ENCODE results near the gene MRPL12.

Gene MRPL12

DNA sequence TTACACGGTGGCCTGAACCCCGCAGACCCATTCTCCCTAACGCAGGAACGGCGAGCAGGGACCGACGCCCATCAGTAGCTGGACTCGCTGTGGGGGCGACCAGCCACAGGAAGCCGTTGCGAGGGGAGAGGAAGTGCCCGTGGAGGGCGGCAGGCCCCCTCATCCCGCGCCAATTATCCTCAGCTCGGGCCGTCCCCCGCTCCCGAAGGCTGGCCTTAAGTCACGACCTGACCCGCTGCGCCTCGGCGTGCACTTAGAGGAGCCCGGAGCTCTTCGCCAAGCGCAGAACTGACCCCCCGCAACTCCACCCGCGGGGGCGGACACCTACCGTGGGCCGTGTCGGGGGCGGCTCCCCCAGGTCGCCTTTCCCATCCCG is 20.0 kb upstream of the MRPL12 start:
- no peak for DNase-seq

DNA sequence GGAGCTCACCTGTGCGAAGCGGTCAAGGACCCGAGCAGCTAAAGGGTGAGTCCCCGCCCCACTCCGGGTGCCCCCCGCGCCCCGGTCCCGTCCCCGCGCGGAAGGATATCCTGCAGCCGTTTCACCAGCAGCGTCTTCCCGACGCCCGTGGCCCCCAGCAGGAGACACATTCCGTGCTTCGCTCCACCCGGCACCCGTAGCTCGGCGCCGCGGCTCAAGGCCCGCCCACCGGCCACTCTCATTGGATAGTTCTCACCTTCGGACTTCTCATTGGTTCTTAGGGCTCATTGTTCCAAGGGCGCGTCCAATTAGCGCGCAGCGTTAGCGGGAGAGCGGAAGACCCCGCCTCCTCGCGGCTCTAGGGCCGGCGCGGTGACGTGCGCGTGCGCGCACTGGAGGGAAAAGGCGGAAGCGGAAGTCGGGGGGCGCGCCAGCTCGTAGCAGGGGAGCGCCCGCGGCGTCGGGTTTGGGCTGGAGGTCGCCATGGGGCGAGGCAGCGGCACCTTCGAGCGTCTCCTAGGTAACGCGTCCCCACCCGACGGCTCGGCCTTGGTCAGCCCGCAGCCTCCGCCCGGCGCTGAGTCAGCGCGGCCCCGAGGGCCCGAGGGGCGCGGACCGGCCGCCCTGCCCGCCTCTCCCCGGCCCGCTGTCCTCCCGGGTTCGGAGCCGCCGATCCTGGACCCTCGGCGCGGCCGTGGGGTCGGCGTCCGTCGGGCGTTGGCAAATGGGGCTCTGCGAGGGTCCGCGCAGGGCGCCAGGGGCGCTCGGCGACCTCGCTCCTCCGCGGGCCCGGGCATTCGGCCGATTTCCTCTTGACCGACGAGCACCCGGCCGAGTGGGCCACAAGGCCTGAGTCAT is 19.4 kb upstream of the MRPL12 start, which contains the start of the genes ARL16 and HGS:
Gene ARL16, minus strand, starts transcription at position 214 of the 858 bp plus-strand sequence. Its CDS starts 44 bp downstream, at position 170.
Gene HGS, plus strand, starts transcription at position 428 of the 858 bp plus-strand sequence. Its CDS starts 56 bp downstream, at position 484.
- DNase-seq: peak; percentile 99

GRCh38 chr17:81684442-81684911 is 18.7 kb upstream of the MRPL12 start:
- no peak for DNase-seq

DNA sequence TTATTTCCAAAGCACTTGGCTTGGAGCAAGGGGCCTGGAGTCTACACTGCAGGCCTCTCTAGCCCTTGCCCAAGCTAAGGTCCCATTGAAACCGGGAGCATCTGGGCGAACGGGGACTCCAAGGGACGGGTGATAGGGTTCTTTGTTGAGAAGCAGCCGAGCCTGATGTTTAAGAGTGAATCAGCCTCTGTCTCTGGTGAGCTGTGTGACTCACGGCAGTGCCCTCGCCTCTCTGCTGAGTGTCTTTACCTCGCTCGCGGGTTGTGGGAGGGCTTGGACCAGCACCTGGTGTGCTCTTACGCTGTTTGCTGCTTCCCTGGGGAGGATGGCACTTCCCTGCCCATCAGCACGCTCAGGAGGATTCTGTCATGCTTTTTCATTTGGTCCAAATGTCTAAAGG is 18.1 kb upstream of the MRPL12 start:
- DNase-seq: no peak

DNA sequence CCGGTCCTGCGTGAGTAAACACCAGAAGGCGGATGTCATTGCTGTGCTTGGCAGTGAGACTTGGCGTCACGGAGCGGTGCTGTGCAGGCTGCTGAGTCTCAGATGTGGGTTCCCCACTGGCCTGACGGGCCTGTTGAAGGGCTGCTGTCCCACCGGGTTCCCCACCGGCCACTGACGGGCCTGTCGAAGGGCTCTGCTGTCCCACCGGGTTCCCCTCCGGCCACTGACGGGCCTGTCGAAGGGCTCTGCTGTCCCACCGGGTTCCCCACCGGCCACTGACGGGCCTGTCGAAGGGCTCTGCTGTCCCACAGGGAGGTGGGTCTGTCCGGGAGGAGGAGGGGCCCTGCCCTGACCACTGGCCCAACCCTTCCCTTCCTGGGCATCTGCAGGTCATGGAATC is 16.6 kb upstream of the MRPL12 start:
- no peak for DNase-seq

DNA sequence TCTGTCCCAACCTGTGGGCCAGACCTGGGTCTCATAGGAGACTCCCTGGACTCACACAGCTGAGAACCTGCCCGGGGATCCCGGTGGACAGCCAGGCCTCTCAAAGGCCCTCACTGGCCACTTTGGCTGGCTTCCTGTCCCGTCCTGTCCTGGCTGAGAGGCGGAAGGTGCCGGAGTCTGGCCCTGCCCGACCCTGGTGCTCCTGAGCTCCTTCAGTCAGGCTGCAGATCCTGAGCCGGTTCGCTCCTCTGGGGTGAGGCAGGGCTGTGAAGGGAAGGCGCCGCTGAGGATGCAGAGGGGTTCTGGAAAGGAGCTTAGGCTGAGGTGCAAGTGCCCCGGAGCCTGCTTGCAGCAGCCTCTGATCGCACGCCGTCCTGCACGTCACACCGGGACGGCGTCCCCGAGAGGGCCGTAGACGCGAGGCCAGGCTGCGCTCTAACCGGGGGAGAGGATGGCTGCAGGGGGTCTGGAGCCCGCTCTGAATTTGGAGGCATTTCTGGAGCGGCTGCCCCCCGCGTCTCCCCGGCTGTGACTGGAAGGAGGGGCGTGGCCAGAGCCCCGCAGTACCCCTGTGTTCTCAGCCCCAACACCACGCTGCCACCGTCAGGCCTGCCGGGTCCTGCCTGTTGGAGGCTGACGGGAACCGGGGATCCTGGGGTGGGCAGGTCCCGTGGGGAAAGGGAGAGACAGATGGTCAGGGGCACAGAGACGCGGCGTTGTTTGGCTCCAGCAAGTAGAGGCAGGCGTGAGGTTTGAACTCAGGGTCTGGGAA is 15.2 kb upstream of the MRPL12 start:
- DNase-seq: no peak

- DNase-seq: no peak
Observed at GRCh38 chr17:81688616-81689015, 14.6 kb upstream of the MRPL12 start.

DNA sequence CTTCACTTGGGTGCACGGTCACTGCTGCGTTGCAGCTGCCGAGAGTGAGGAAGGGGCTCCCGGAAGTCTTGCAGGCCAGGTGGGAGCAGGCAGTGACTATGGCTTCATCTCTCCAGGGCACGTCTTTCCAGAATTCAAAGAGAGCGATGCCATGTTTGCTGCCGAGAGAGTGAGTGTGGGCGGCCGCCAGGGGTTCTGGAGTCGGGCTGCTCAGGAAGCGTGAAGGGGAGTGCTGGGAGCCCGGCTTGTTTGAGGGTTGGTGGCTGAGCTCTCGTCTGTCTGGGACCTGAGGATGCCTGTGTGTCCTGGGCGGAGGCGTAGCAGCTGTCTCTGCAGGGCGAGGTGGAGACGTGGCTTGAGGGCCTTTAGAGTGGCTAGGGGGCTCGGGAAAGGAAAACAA is 13.1 kb upstream of the MRPL12 start:
- DNase-seq: no peak

GRCh38 chr17:81690549-81690948 is 12.6 kb upstream of the MRPL12 start:
- no peak for DNase-seq

GRCh38 chr17:81691196-81691595 is 12.0 kb upstream of the MRPL12 start:
- DNase-seq: no peak

DNA sequence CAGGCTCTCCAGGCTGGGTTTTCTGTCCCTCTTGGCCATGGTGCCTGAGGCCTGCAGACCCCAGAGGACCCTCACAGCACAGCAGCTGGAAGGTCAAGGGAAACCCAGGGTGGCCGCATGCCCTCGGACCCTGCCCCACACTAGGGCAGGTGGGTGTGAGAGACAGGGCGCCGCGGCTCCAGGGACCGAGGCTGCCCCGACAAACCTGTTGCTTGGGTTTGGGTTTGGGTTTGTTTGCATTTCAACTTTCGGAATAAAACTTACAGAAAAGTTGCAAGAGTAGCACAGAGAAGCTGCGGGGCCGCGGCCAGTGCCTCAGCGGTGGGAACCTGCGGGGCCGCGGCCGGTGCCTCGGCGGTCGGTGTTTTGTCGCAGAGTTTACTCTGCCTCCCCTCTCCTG is 11.6 kb upstream of the MRPL12 start:
- no peak for DNase-seq

DNA sequence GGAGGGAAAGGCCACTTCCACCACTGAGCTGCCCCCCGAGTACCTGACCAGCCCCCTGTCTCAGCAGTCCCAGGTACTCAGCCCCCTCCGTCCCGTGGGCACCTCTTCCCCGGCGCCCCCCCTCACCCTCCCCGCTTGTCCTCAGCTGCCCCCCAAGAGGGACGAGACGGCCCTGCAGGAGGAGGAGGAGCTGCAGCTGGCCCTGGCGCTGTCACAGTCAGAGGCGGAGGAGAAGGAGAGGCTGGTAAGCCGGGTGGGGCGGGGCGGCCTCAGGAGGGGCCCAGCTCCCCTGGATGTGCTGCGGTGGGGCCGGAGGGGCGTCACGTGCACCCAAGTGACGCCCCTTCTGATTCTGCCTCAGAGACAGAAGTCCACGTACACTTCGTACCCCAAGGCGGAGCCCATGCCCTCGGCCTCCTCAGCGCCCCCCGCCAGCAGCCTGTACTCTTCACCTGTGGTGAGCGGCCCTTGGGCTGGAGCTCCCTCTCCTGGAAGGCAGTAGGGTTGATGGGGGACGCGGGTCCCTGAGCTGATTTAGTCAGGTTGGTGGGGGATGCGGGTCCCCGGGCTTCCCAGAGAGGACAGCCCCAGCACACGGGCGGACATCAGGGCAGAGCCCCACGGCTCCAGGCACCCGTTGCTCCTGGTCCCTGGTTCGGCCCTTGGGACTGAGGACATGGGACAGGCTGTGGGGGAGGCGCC is 9.5 kb upstream of the MRPL12 start:
- no peak for DNase-seq

- DNase-seq: no peak
Observed at GRCh38 chr17:81694810-81695209, 8.4 kb upstream of the MRPL12 start.

GRCh38 chr17:81695211-81695610 is 8.0 kb upstream of the MRPL12 start:
- DNase-seq: no peak

DNA sequence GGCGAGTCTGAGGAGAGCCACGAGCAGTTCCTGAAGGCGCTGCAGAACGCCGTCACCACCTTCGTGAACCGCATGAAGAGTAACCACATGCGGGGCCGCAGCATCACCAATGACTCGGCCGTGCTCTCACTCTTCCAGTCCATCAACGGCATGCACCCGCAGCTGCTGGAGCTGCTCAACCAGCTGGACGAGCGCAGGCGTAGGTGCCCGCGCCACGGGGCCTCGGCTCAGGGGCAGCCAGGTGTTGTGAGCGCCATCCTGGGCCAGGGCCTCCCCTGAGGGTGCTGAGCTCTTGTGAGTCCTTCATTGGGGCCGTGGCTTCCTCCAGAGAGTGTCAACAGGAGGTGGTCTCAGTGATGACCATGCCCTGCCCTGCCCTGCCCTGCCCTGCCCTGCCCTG is 7.4 kb upstream of the MRPL12 start:
- DNase-seq: no peak

DNA sequence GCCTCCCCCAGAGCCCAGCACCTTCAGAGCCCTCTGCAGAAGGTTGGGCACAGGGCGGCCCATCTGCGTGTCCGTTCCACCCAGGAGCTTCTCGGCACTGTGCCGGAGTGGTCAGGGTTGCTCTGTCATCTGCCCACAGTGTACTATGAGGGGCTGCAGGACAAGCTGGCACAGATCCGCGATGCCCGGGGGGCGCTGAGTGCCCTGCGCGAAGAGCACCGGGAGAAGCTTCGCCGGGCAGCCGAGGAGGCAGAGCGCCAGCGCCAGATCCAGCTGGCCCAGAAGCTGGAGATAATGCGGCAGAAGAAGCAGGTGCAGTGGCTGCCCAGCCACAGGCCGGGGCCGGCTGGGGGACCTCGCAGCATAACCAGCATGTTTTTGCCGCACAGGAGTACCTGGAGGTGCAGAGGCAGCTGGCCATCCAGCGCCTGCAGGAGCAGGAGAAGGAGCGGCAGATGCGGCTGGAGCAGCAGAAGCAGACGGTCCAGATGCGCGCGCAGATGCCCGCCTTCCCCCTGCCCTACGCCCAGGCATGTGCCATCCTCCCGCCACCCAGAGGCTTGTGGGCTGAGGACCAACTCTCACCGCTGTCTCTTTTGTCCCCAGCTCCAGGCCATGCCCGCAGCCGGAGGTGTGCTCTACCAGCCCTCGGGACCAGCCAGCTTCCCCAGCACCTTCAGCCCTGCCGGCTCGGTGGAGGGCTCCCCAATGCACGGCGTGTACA is 6.8 kb upstream of the MRPL12 start:
- DNase-seq: no peak

GRCh38 chr17:81697261-81698044 is 5.7 kb upstream of the MRPL12 start:
- DNase-seq: no peak

DNA sequence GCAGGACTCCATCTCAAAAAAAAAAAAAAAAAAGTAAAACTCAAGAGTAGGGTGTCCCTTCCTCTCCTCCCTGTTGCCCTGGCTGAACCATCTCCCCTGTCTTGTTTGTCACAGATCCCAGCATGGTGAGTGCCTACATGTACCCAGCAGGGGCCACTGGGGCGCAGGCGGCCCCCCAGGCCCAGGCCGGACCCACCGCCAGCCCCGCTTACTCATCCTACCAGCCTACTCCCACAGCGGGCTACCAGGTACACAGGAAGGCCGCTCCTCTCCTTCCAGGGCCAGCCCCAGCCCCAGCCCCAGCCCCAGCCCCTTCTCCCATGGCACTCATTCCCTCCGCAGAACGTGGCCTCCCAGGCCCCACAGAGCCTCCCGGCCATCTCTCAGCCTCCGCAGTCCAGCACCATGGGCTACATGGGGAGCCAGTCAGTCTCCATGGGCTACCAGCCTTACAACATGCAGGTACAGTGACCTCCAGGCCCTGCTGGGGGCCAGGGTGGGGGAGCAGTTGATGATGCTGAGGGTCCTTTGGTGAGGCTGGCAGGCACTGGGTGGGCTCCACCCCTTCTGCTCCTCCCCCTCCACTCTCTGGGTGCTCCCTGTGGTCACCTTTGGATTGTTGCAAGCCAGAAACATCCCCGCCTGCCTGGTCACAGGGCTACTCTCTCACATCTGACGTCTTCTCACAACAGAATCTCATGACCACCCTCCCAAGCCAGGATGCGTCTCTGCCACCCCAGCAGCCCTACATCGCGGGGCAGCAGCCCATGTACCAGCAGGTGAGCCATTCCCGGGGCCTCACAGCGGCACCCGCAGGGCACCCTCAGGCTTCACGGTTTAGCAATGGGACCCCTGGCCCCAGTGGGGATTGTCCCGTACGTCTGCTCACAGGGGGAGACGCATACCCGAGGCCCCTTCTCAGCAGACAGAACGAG is 2.5 kb upstream of the MRPL12 start:
- no peak for DNase-seq

- peak; percentile 22 for DNase-seq
Observed at GRCh38 chr17:81701288-81702071, 1.7 kb upstream of the MRPL12 start.

Data from CD4-positive, alpha-beta T cell treated with Interleukin-21 for 1 hour (primary cell).